A673 (cell line): ENCODE measurements around the gene RIPOR2. TPM values are rescaled to one million over a fixed set of nuclear protein-coding genes. Genes with fewer than 3 reads are reported as not detected.

Experiments
- BruUV-seq: library from RNA; stranded (reverse); fragments of 400-500 nt; replicated peaks from 2 replicates; lab custom pipeline; 2021; lab: Mats Ljungman, UMichigan
- CTCF ChIA-PET: fragments of 300-600 bp; sonication (Branson Sonifier 250); formaldehyde crosslinking; loops from one replicate; lab custom pipeline; 2022; ENCODE audit warnings: antibody characterized with exemption; lab: Charles Lee
- POLR2A ChIA-PET: fragments of 300-600 bp; sonication (Branson Sonifier 250); formaldehyde crosslinking; loops from one replicate; lab custom pipeline; 2022; ENCODE audit warnings: antibody characterized with exemption; ENCODE audit not compliant: low non-redundant PET; lab: Charles Lee
- DNase-seq: peaks from one replicate; pipeline ENCODE4 v3.0.0-alpha.2; 2015; ENCODE audit warnings: low spot score
- H3K27ac ChIP-seq: fragments of 200-600 bp; sonication (generic); 2 replicates; pipeline ENCODE4 v1.5.1; 2016; ENCODE audit warnings: mixed run types, low read depth, mild to moderate bottlenecking, mixed read lengths, antibody characterized with exemption, low read length; ENCODE audit not compliant: poor library complexity, severe bottlenecking
- H3K27me3 ChIP-seq: fragments of 200-600 bp; sonication (generic); replicated peaks from 2 replicates; pipeline ENCODE4 v1.6.1; 2017; ENCODE audit warnings: mixed run types, low read depth, mild to moderate bottlenecking, mixed read lengths, antibody characterized with exemption, low read length; ENCODE audit not compliant: insufficient read depth, poor library complexity
- H3K36me3 ChIP-seq: fragments of 200-600 bp; sonication (generic); 2 replicates; pipeline ENCODE4 v1.6.1; 2016; ENCODE audit warnings: mixed run types, mild to moderate bottlenecking, mixed read lengths, antibody characterized with exemption, low read length; ENCODE audit not compliant: insufficient read depth, poor library complexity, severe bottlenecking
- H3K4me1 ChIP-seq: fragments of 200-600 bp; sonication (generic); 2 replicates; pipeline ENCODE4 v1.6.1; 2017; ENCODE audit warnings: mixed run types, mild to moderate bottlenecking, mixed read lengths, antibody characterized with exemption, low read length; ENCODE audit not compliant: insufficient read depth, poor library complexity, severe bottlenecking
- H3K4me3 ChIP-seq: fragments of 200-600 bp; sonication (generic); 2 replicates; pipeline ENCODE4 v1.5.1; 2016; ENCODE audit warnings: low read depth, mixed run types, mild to moderate bottlenecking, mixed read lengths, low read length; ENCODE audit not compliant: poor library complexity, severe bottlenecking
- H3K9me3 ChIP-seq: fragments of 200-600 bp; sonication (generic); 2 replicates; pipeline ENCODE4 v1.6.1; 2016; ENCODE audit warnings: mixed run types, low read depth, mild to moderate bottlenecking, mixed read lengths, antibody characterized with exemption, low read length; ENCODE audit not compliant: poor library complexity, severe bottlenecking
- CTCF ChIP-seq: fragments of 300-800, 200-600 bp; sonication (generic); conservative IDR thresholded peaks from 2 replicates; pipeline ENCODE4 v1.5.1; 2017; ENCODE audit warnings: low read depth, mild to moderate bottlenecking, antibody characterized with exemption, low read length, moderate library complexity, mixed read lengths
- EZH2 ChIP-seq: fragments of 200-600 bp; sonication (generic); IDR thresholded peaks from 2 replicates; pipeline ENCODE4 v1.6.1; 2017; ENCODE audit warnings: borderline replicate concordance, low read depth, mild to moderate bottlenecking, mixed read lengths, antibody characterized with exemption, low read length; ENCODE audit not compliant: poor library complexity, severe bottlenecking
- intact Hi-C: fragments of 100-400 bp; cut with micrococcal nuclease; formaldehyde crosslinking; loops from one replicate; pipeline ENCODE4 v1.10.0; 2022; ENCODE audit not compliant: unreplicated experiment
- total RNA-seq: library from RNA; stranded (reverse); gene quantifications from 2 replicates; pipeline ENCODE4 v1.2.3, GENCODE V29; 2021

Gene RIPOR2
- total RNA-seq, 1 experiment from 2014 or later: 0.17 TPM

GRCh38 chr6:24856246-24856599 is 79.5 kb downstream of the RIPOR2 start:
- H3K36me3 ChIP-seq: no peaks in the 10 kb centered on the region
- CTCF ChIA-PET: interaction anchor here (0.6 to 2.0 kb wide), 8 partner anchors 24 to 774 kb away, joined by 3 to 20 read pairs (median 4); no protein-coding TSS in a partner anchor
- BruUV-seq: no TSS peak
- H3K27me3 ChIP-seq: no peaks in the 10 kb centered on the region
- no peaks in the 10 kb centered on the region for H3K9me3 ChIP-seq
- no peak for DNase-seq
- no peak overlapping the region for H3K4me3 ChIP-seq
- no peak for TF ChIP-seq CTCF
- H3K27ac ChIP-seq: no peak overlapping the region
- POLR2A ChIA-PET: interaction anchor here (0.6 kb wide), 1 partner anchor 162 kb away, joined by 3 read pairs; no protein-coding TSS in a partner anchor
- H3K4me1 ChIP-seq: peaks cover 5% of the 10 kb centered on the region
- intact Hi-C loops: loop anchor here (1.0 to 5.0 kb wide), 3 partner anchors 137 to 214 kb away; no protein-coding TSS in a partner anchor

- BruUV-seq: no TSS peak
- POLR2A ChIA-PET: interaction anchor here (0.6 kb wide), 1 partner anchor 162 kb away, joined by 3 read pairs; no protein-coding TSS in a partner anchor
- intact Hi-C loops: loop anchor here (1.0 to 5.0 kb wide), 3 partner anchors 137 to 215 kb away; no protein-coding TSS in a partner anchor
- Histone ChIP-seq H3K4me3 (no peak overlapping the region), H3K27ac (no peak overlapping the region), H3K27me3 (no peaks in the 10 kb centered on the region), H3K9me3 (no peaks in the 10 kb centered on the region), H3K36me3 (no peaks in the 10 kb centered on the region), H3K4me1 (peaks cover 5% of the 10 kb centered on the region)
- DNase-seq: peak; percentile 79
- TF ChIP-seq CTCF (peak; percentile 89), EZH2 (no peak)
- CTCF ChIA-PET: interaction anchor here (0.6 to 2.0 kb wide), 9 partner anchors 24 to 775 kb away, joined by 3 to 20 read pairs (median 3); no protein-coding TSS in a partner anchor
These were observed 80.1 kb downstream of the RIPOR2 start for GRCh38 chr6:24855395-24856245.

- Histone ChIP-seq H3K36me3 (no peaks in the 10 kb centered on the region), H3K4me1 (peaks cover 5% of the 10 kb centered on the region), H3K9me3 (no peaks in the 10 kb centered on the region), H3K27ac (no peak overlapping the region), H3K4me3 (no peak overlapping the region), H3K27me3 (no peaks in the 10 kb centered on the region)
- no TSS peak for BruUV-seq
- no peak for DNase-seq
- POLR2A ChIA-PET: no interaction called here
- TF ChIP-seq CTCF (no peak), EZH2 (no peak)
- CTCF ChIA-PET: no interaction called here
- intact Hi-C loops: no loop called here
These were observed 81.6 kb downstream of the RIPOR2 start for GRCh38 chr6:24854077-24854666.
